Astrocyte of the cerebellum (primary cell): Measurements from ENCODE around the gene ATP6V0B.
A peak's percentile ranks its signal among the peaks of the same experiment; 100 is the strongest.

Experiments used
- DNase-seq: peaks from one replicate; pipeline ENCODE4 v3.0.0-alpha.2; 2011; ENCODE audit warnings: low read depth
- H3K4me3 ChIP-seq: 2 replicates; pipeline ENCODE4 v1.5.1; 2011; ENCODE audit warnings: mild to moderate bottlenecking, low read depth, low read length, moderate library complexity
- CTCF ChIP-seq: IDR thresholded peaks from 2 replicates; pipeline ENCODE4 v1.5.1; 2012; ENCODE audit warnings: low read length, low read depth, moderate library complexity, mild to moderate bottlenecking; ENCODE audit errors: missing control alignments
- in situ Hi-C: cut with HindIII; loops from 2 replicates; pipeline ENCODE4 v1.10.0; 2017; ENCODE audit warnings: low sequenced_read_pairs

The ATP6V0B gene

GRCh38 chr1:43992232-43992995, 17.7 kb downstream of the ATP6V0B start:
- TF ChIP-seq CTCF, result no peak
- in situ Hi-C loops, result loop anchor here (5.0 kb wide), 1 partner anchor 230 kb away; no protein-coding TSS in a partner anchor
- no peak for DNase-seq
- peak overlapping the region; percentile 52 for H3K4me3 ChIP-seq

GRCh38 chr1:43993206-43993914, 18.6 kb downstream of the ATP6V0B start:
- no peak for TF ChIP-seq CTCF
- DNase-seq, result no peak
- no peak overlapping the region for H3K4me3 ChIP-seq
- in situ Hi-C loops, result loop anchor here (5.0 kb wide), 1 partner anchor 231 kb away; no protein-coding TSS in a partner anchor

GRCh38 chr1:43994071-43994470, 19.3 kb downstream of the ATP6V0B start:
- in situ Hi-C loops, result loop anchor here (5.0 kb wide), 1 partner anchor 232 kb away; no protein-coding TSS in a partner anchor
- DNase-seq, result no peak
- TF ChIP-seq CTCF, result no peak
- H3K4me3 ChIP-seq, result no peak overlapping the region

GRCh38 chr1:43994794-43995790, 20.3 kb downstream of the ATP6V0B start:
- no peak for DNase-seq
- H3K4me3 ChIP-seq, result no peak overlapping the region
- TF ChIP-seq CTCF, result no peak
- in situ Hi-C loops, result loop anchor here (5.0 kb wide), 1 partner anchor 233 kb away; no protein-coding TSS in a partner anchor

GRCh38 chr1:43995984-43996732, 21.4 kb downstream of the ATP6V0B start:
- in situ Hi-C loops, result no loop called here
- H3K4me3 ChIP-seq, result no peak overlapping the region
- no peak for DNase-seq
- TF ChIP-seq CTCF, result no peak
